Right lobe of liver (tissue), 4 donors: ENCODE results near the gene P2RY14.

Source experiments
- CTCF ChIP-seq, 4 donors: fragments of 200-600 bp in 3 of 4; fragments of 450-650 bp in 1 of 4; IDR thresholded peaks; one replicate each; pipeline versions ENCODE4 v1.5.1 to v1.8.0; 2016 to 2022; ENCODE audit warnings: antibody characterized with exemption in 4 of 4, mild to moderate bottlenecking in 2 of 4
- POLR2A ChIP-seq: fragments of 450-650 bp; IDR thresholded peaks from one replicate; pipeline ENCODE4 v1.6.1; 2017; ENCODE audit warnings: antibody characterized with exemption, mild to moderate bottlenecking
- donor health status: DM: no; HTN: no; CAD: no.
- donor health status: DM: no; HTN: no; CAD: no.
- donor health status: DM: no; HTN: yes; CAD: no.

DNA sequence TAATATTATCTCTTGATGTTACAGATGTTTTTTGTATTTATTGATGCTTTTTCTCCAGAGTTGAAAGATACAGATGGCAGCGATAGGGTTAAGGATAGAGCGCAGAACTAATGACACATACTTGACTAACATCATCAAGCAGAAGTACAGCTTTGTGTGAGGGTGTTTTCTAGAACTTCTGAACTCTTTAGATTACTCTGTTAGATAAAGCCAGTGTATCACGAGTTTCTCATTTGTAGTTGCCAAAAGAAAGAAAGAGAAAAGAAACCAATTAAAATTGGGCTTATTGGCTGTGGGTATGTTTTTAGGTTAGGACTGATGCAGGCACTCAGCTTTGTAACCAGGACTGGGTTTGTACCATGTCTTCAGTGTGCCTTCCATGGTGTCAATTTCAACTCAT is 68.7 kb downstream of the P2RY14 start:
- no peak for TF ChIP-seq CTCF (IDR thresholded peaks at IDR 0.05)
- no peak for TF ChIP-seq POLR2A
